ENCODE data around the gene FBXL17.

DNA sequence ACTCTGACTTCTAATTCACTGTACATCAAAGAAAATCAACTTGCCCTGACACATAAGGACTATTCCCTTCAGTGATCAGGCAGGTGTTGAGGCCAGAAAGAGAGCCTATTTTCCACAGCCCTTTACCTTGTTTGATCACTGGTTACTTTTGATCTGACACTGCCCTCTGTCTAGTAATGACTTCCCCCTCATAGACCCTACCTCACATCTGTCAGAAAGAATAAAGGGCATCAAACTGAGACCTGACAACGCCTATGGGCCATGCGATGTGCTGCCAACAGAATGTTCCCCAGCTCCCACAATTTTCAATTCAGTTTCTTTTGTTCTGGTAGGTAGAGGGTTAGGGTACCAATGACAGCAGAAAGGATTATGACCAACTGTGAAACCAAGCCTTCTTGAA lies 47.7 kb downstream of the FBXL17 start:
- TF ChIP-seq, protein P1, sequence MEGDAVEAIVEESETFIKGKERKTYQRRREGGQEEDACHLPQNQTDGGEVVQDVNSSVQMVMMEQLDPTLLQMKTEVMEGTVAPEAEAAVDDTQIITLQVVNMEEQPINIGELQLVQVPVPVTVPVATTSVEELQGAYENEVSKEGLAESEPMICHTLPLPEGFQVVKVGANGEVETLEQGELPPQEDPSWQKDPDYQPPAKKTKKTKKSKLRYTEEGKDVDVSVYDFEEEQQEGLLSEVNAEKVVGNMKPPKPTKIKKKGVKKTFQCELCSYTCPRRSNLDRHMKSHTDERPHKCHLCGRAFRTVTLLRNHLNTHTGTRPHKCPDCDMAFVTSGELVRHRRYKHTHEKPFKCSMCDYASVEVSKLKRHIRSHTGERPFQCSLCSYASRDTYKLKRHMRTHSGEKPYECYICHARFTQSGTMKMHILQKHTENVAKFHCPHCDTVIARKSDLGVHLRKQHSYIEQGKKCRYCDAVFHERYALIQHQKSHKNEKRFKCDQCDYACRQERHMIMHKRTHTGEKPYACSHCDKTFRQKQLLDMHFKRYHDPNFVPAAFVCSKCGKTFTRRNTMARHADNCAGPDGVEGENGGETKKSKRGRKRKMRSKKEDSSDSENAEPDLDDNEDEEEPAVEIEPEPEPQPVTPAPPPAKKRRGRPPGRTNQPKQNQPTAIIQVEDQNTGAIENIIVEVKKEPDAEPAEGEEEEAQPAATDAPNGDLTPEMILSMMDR (IDR thresholded peaks at IDR 0.05; ENCODE audit: insufficient read depth, low read length, poor library complexity, severe bottlenecking) = no peak
- TF ChIP-seq EZH2phosphoT487 (conservative IDR thresholded peaks at IDR 0.05; ENCODE audit: low read length) = no peak

Data from SU-DHL-6 (cell line).